ENCODE measurements around the gene TAF6L. TPM values are rescaled to one million over a fixed set of nuclear protein-coding genes. Genes with fewer than 3 reads are reported as not detected.
A peak's percentile ranks its signal among the peaks of the same experiment; 100 is the strongest.

The TAF6L gene
- total and polyA plus RNA-seq, 2 donors (not counting 3 experiments of a cell fraction or from before 2014, with no cell fraction given), result 28.9 to 33.3 TPM

DNA sequence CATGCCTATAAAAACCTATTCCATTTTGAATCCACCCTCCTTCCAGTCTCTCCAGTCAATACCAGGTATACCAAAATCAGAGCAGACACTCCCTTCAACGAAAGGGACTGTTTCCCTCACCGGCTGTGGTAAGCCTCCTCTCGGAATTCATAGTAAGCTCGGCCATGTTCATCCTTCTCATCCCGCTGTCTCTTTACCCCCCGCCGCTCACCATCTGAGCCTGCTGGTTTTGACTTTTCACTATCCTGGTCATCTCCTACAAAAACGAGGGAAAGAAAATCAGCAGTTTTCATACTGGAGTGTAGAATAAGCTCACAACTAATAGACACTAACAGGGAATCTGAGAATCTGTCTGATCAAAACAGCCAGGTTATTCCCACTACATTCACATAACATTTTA is 47.0 kb upstream of the TAF6L start:
- Histone ChIP-seq H3K9ac (replicated peaks; ENCODE audit: extremely low read depth, insufficient read depth, low read length) (peak overlapping the region; percentile 59), H3K4me1 (ENCODE audit: control insufficient read depth, extremely low read depth, insufficient read depth, low read length) (peaks cover 11% of the 10 kb centered on the region), H3K27ac (ENCODE audit: insufficient read depth, low read depth, low read length) (no peak overlapping the region), H3K79me2 (ENCODE audit: control insufficient read depth, insufficient read depth, low read length) (peaks cover 72% of the 10 kb centered on the region), H3K36me3 (ENCODE audit: control insufficient read depth in 2 of 2, extremely low read depth in 1 of 2, insufficient read depth in 2 of 2, low read length in 2 of 2) (peaks cover 28 to 37% of the 10 kb centered on the region in 2 experiments), H2AFZ (ENCODE audit: low read depth, low read length) (no peak overlapping the region), H3K4me3 (replicated peaks in 1 of 3; ENCODE audit: insufficient read depth in 1 of 3, low read depth in 1 of 3, low read length in 3 of 3) (peak overlapping the region in 1 of 3 experiments; percentile 94), H3K27me3 (ENCODE audit: control insufficient read depth in 2 of 2, insufficient read depth in 2 of 2, low read length in 2 of 2) (no peaks in the 10 kb centered on the region), H3K4me2 (ENCODE audit: insufficient read depth, low read length) (peak overlapping the region; percentile 90), H3K9me1 (replicated peaks; ENCODE audit: control insufficient read depth, extremely low read depth, insufficient read depth, low read length) (no peaks in the 10 kb centered on the region), H4K20me1 (replicated peaks; ENCODE audit: control insufficient read depth, extremely low read depth, insufficient read depth, low read length) (no peaks in the 10 kb centered on the region), H3K9me3 (replicated peaks; ENCODE audit: control insufficient read depth, insufficient read depth, low read length) (no peaks in the 10 kb centered on the region)
- dilution Hi-C loops (cut with MboI; ENCODE audit: extremely low pct_ligation_motif_present, low sequenced_read_pairs), result no loop called here
- no peak for DNase-seq (ENCODE audit: low read depth, low spot score)
- CTCF ChIA-PET, result interaction anchor here (1.0 to 1.5 kb wide), 2 partner anchors 11 to 31 kb away, joined by 3 to 4 read pairs; no protein-coding TSS in a partner anchor
- no peak for TF ChIP-seq POLR2A (IDR thresholded peaks at IDR 0.05; ENCODE audit: low read depth, low read length)
- TF ChIP-seq, protein P1, sequence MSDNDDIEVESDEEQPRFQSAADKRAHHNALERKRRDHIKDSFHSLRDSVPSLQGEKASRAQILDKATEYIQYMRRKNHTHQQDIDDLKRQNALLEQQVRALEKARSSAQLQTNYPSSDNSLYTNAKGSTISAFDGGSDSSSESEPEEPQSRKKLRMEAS (IDR thresholded peaks at IDR 0.05; ENCODE audit: insufficient read depth, insufficient read length), result no peak
- no peak for TF ChIP-seq FOS (IDR thresholded peaks at IDR 0.05; ENCODE audit: borderline replicate concordance, insufficient read depth, low read length)
- intact Hi-C loops (cut with micrococcal nuclease), result no loop called here
- no TSS peak for BruUV-seq (replicated peaks)
- POLR2A ChIA-PET, result no interaction called here
- no peak for FAIRE-seq

DNA sequence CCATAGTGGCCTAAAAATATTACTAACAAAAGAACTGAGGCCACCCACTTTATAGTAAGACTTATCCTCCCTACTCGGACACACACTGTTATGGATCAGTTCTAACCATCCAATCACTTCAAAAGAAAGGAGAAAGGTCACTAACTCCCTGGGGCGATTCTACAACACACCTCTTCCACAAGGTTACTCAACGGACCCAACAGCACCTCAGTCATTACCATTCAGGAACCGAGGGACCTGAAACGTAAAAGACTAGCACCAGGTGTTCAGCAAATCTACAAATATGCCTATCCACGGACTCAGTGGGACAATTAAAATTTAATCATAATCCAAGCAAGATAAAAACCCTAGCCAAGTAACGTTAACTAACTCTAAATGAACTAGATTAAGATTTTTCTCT is 45.5 kb upstream of the TAF6L start:
- H4K20me1 ChIP-seq (replicated peaks; ENCODE audit: control insufficient read depth, extremely low read depth, insufficient read depth, low read length), result no peaks in the 10 kb centered on the region
- TSS peak; percentile 8 for BruUV-seq (replicated peaks)
- H3K9ac ChIP-seq (replicated peaks; ENCODE audit: extremely low read depth, insufficient read depth, low read length), result peak overlapping the region; percentile 59
- H3K27me3 ChIP-seq (ENCODE audit: control insufficient read depth in 2 of 2, insufficient read depth in 2 of 2, low read length in 2 of 2), result no peaks in the 10 kb centered on the region
- POLR2A ChIA-PET, result no interaction called here
- CTCF ChIA-PET, result no interaction called here
- no peak overlapping the region for H2AFZ ChIP-seq (ENCODE audit: low read depth, low read length)
- dilution Hi-C loops (cut with MboI; ENCODE audit: extremely low pct_ligation_motif_present, low sequenced_read_pairs) (no loop called here), intact Hi-C loops (cut with micrococcal nuclease) (loop anchor here (2.0 to 5.0 kb wide), 2 partner anchors 67 to 157 kb away; partner anchors contain the start of genes SLC3A2 and TMEM223)
- TF ChIP-seq, protein P1 (IDR thresholded peaks at IDR 0.05; ENCODE audit: insufficient read depth, insufficient read length), result no peak
- TF ChIP-seq POLR2A (IDR thresholded peaks at IDR 0.05; ENCODE audit: low read depth, low read length), result no peak
- TF ChIP-seq JUN (IDR thresholded peaks at IDR 0.05; ENCODE audit: borderline replicate concordance, insufficient read depth, insufficient read length, low read depth), result no peak
- TF ChIP-seq FOS (IDR thresholded peaks at IDR 0.05; ENCODE audit: borderline replicate concordance, insufficient read depth, low read length), result no peak
- no peak for TF ChIP-seq GATA2 (IDR thresholded peaks at IDR 0.05; ENCODE audit: insufficient read depth, insufficient read length, low read depth, low read length)
- TF ChIP-seq MYC (IDR thresholded peaks at IDR 0.05; ENCODE audit: low read depth, low read length), result no peak
- TF ChIP-seq POLR2AphosphoS5 (IDR thresholded peaks at IDR 0.05; ENCODE audit: insufficient read depth, low read depth, low read length), result no peak
- no peak for TF ChIP-seq EZH2 (IDR thresholded peaks at IDR 0.05; ENCODE audit: borderline replicate concordance, low read depth, low read length, severe bottlenecking)
- TF ChIP-seq, protein P2, sequence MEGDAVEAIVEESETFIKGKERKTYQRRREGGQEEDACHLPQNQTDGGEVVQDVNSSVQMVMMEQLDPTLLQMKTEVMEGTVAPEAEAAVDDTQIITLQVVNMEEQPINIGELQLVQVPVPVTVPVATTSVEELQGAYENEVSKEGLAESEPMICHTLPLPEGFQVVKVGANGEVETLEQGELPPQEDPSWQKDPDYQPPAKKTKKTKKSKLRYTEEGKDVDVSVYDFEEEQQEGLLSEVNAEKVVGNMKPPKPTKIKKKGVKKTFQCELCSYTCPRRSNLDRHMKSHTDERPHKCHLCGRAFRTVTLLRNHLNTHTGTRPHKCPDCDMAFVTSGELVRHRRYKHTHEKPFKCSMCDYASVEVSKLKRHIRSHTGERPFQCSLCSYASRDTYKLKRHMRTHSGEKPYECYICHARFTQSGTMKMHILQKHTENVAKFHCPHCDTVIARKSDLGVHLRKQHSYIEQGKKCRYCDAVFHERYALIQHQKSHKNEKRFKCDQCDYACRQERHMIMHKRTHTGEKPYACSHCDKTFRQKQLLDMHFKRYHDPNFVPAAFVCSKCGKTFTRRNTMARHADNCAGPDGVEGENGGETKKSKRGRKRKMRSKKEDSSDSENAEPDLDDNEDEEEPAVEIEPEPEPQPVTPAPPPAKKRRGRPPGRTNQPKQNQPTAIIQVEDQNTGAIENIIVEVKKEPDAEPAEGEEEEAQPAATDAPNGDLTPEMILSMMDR (IDR thresholded peaks at IDR 0.05; ENCODE audit: extremely low read depth in 1 of 2, insufficient read depth in 1 of 2, low read depth in 1 of 2, low read length in 2 of 2), result no peak
- H3K27ac ChIP-seq (ENCODE audit: insufficient read depth, low read depth, low read length), result peak overlapping the region; percentile 1
- H3K79me2 ChIP-seq (ENCODE audit: control insufficient read depth, insufficient read depth, low read length), result peaks cover 74% of the 10 kb centered on the region
- H3K4me2 ChIP-seq (ENCODE audit: insufficient read depth, low read length), result peak overlapping the region; percentile 90
- H3K9me1 ChIP-seq (replicated peaks; ENCODE audit: control insufficient read depth, extremely low read depth, insufficient read depth, low read length), result no peaks in the 10 kb centered on the region
- peak overlapping the region; percentile 53 to 99 (median 94) for H3K4me3 ChIP-seq (replicated peaks in 1 of 3; ENCODE audit: insufficient read depth in 1 of 3, low read depth in 1 of 3, low read length in 3 of 3)
- H3K4me1 ChIP-seq (ENCODE audit: control insufficient read depth, extremely low read depth, insufficient read depth, low read length), result peaks cover 15% of the 10 kb centered on the region
- no peak for FAIRE-seq
- peaks cover 16 to 27% of the 10 kb centered on the region in 2 experiments for H3K36me3 ChIP-seq (ENCODE audit: control insufficient read depth in 2 of 2, extremely low read depth in 1 of 2, insufficient read depth in 2 of 2, low read length in 2 of 2)
- no peaks in the 10 kb centered on the region for H3K9me3 ChIP-seq (replicated peaks; ENCODE audit: control insufficient read depth, insufficient read depth, low read length)
- peak; percentile 22 for DNase-seq (ENCODE audit: low read depth, low spot score)
